ENCODE measurements around the gene REC114. TPM values are rescaled to one million over a fixed set of nuclear protein-coding genes. Genes with fewer than 3 reads are reported as not detected.
A peak's percentile ranks its signal among the peaks of the same experiment; 100 is the strongest.
"Not testable (repeated sequence)": the region's sequence is repeated elsewhere in the genome, so short reads cannot be mapped to it uniquely, and the experiment has no call there.

Gene REC114
- total RNA-seq (2.3 and 2.8 TPM in 2 replicates), polyA plus RNA-seq (2.3 and 4.9 TPM in 2 replicates)

- no peak for TF ChIP-seq CTCF (IDR thresholded peaks at IDR 0.05; ENCODE audit: low read depth, low read length)
- Histone ChIP-seq H3K4me3 (no peak within 1 kb of the TSS), H3K27me3 (no peaks in the 10 kb centered on the region), H3K9me3 (ENCODE audit: low read depth) (no peaks in the 10 kb centered on the region), H3K36me3 (no peaks in the 10 kb centered on the region), H3K27ac (no peak within 1 kb of the TSS), H3K4me1 (ENCODE audit: low read depth) (peaks cover 8% of the 10 kb centered on the region)
- DNase-seq (ENCODE audit: low read depth in 1 of 2, low spot score in 1 of 2): no peak
These were observed at the start of gene REC114 for GRCh38 chr15:73442968-73443367. REC114 (plus strand) TSS chr15:73443164; CDS start chr15:73443186, 22 bp downstream.

GRCh38 chr15:73393336-73393735, 49.6 kb upstream of the REC114 start:
- Histone ChIP-seq H3K27ac (no peak overlapping the region), H3K9me3 (ENCODE audit: low read depth) (no peaks in the 10 kb centered on the region), H3K4me1 (ENCODE audit: low read depth) (peaks cover 50% of the 10 kb centered on the region), H3K4me3 (no peak overlapping the region), H3K36me3 (no peaks in the 10 kb centered on the region), H3K27me3 (no peaks in the 10 kb centered on the region)
- no peak for TF ChIP-seq CTCF (IDR thresholded peaks at IDR 0.05; ENCODE audit: low read depth, low read length)
- no peak for DNase-seq (ENCODE audit: low read depth in 1 of 2, low spot score in 1 of 2)

GRCh38 chr15:73394782-73395181, 48.2 kb upstream of the REC114 start:
- no peak for TF ChIP-seq CTCF (IDR thresholded peaks at IDR 0.05; ENCODE audit: low read depth, low read length)
- Histone ChIP-seq H3K27ac (peak overlapping the region; percentile 16), H3K9me3 (ENCODE audit: low read depth) (no peaks in the 10 kb centered on the region), H3K36me3 (no peaks in the 10 kb centered on the region), H3K27me3 (no peaks in the 10 kb centered on the region), H3K4me3 (no peak overlapping the region), H3K4me1 (ENCODE audit: low read depth) (peaks cover 42% of the 10 kb centered on the region)
- no peak for DNase-seq (ENCODE audit: low read depth in 1 of 2, low spot score in 1 of 2)

- no peak overlapping the region for H3K27ac ChIP-seq
- H3K4me3 ChIP-seq: no peak overlapping the region
- H3K9me3 ChIP-seq (ENCODE audit: low read depth): no peaks in the 10 kb centered on the region
- TF ChIP-seq CTCF (IDR thresholded peaks at IDR 0.05; ENCODE audit: low read depth, low read length): no peak
- no peak for DNase-seq (ENCODE audit: low read depth in 1 of 2, low spot score in 1 of 2)
- H3K4me1 ChIP-seq (ENCODE audit: low read depth): peaks cover 34% of the 10 kb centered on the region
- no peaks in the 10 kb centered on the region for H3K36me3 ChIP-seq
- no peaks in the 10 kb centered on the region for H3K27me3 ChIP-seq
These were observed 47.3 kb upstream of the REC114 start for GRCh38 chr15:73395671-73396070.

GRCh38 chr15:73397461-73397860, 45.5 kb upstream of the REC114 start:
- Histone ChIP-seq H3K9me3 (ENCODE audit: low read depth) (no peaks in the 10 kb centered on the region), H3K4me3 (no peak overlapping the region), H3K27ac (peak overlapping the region; percentile 48), H3K4me1 (ENCODE audit: low read depth) (peaks cover 31% of the 10 kb centered on the region), H3K27me3 (no peaks in the 10 kb centered on the region), H3K36me3 (no peaks in the 10 kb centered on the region)
- no peak for TF ChIP-seq CTCF (IDR thresholded peaks at IDR 0.05; ENCODE audit: low read depth, low read length)
- no peak for DNase-seq (ENCODE audit: low read depth in 1 of 2, low spot score in 1 of 2)

- no peaks in the 10 kb centered on the region for H3K9me3 ChIP-seq (ENCODE audit: low read depth)
- no peaks in the 10 kb centered on the region for H3K36me3 ChIP-seq
- H3K4me3 ChIP-seq: no peak overlapping the region
- H3K27me3 ChIP-seq: no peaks in the 10 kb centered on the region
- H3K4me1 ChIP-seq (ENCODE audit: low read depth): peaks cover 26% of the 10 kb centered on the region
- DNase-seq (ENCODE audit: low read depth in 1 of 2, low spot score in 1 of 2): no peak
- H3K27ac ChIP-seq: no peak overlapping the region
- TF ChIP-seq CTCF (IDR thresholded peaks at IDR 0.05; ENCODE audit: low read depth, low read length): no peak
These were observed 44.1 kb upstream of the REC114 start for GRCh38 chr15:73398861-73399260.

- H3K4me1 ChIP-seq (ENCODE audit: low read depth): peaks cover 14% of the 10 kb centered on the region
- not testable (repeated sequence) for H3K27ac ChIP-seq; H3K9me3 ChIP-seq (ENCODE audit: low read depth); H3K36me3 ChIP-seq; H3K27me3 ChIP-seq; H3K4me3 ChIP-seq
- DNase-seq (ENCODE audit: low read depth in 1 of 2, low spot score in 1 of 2): peak in 1 of 2 donors; percentile 60
These were observed 42.7 kb upstream of the REC114 start for GRCh38 chr15:73400222-73400621.

Measured in cardiac muscle cell (in vitro differentiated cells and primary cell).